Activated CD4-positive, alpha-beta memory T cell treated with anti-CD3 and anti-CD28 coated beads for 36 hours (primary cell): ENCODE measurements around the gene HELZ2. TPM values are rescaled to one million over a fixed set of nuclear protein-coding genes. Genes with fewer than 3 reads are reported as not detected.
"Not testable (repeated sequence)": the region's sequence is repeated elsewhere in the genome, so short reads cannot be mapped to it uniquely, and the experiment has no call there.

Source experiments
- CTCF ChIA-PET: fragments of 350-600 bp; sonication (Branson Sonifier 250); formaldehyde crosslinking; loops from one replicate; lab custom pipeline; 2021; ENCODE audit warnings: antibody characterized with exemption, inconsistent platforms; lab: Charles Lee
- POLR2A ChIA-PET: fragments of 350-600 bp; sonication (Branson Sonifier 250); formaldehyde crosslinking; loops from one replicate; lab custom pipeline; 2021; ENCODE audit warnings: antibody characterized with exemption; lab: Charles Lee
- DNase-seq: peaks from one replicate; pipeline ENCODE4 v3.0.0-alpha.2; 2020
- H3K27ac Mint-ChIP-seq: one replicate; pipeline ENCODE4 v1.8.0; 2021; ENCODE audit warnings: mixed read lengths
- H3K27me3 Mint-ChIP-seq: one replicate; pipeline ENCODE4 v1.8.0; 2021; ENCODE audit warnings: mixed read lengths
- H3K36me3 Mint-ChIP-seq: one replicate; pipeline ENCODE4 v1.8.0; 2021; ENCODE audit warnings: mixed read lengths
- H3K4me1 Mint-ChIP-seq: one replicate; pipeline ENCODE4 v1.8.0; 2021; ENCODE audit warnings: low read depth, mixed read lengths
- H3K4me3 Mint-ChIP-seq: one replicate; pipeline ENCODE4 v1.8.0; 2021; ENCODE audit warnings: mild to moderate bottlenecking, mixed read lengths
- H3K9me3 Mint-ChIP-seq: one replicate; pipeline ENCODE4 v1.8.0; 2021; ENCODE audit warnings: mixed read lengths
- intact Hi-C: fragments of 100-400 bp; cut with micrococcal nuclease; formaldehyde crosslinking; loops from one replicate; pipeline ENCODE4 v1.15.1; 2023
- total RNA-seq, 2 experiments: library from RNA; stranded (reverse); gene quantifications; one replicate each; pipeline ENCODE4 v1.2.3, GENCODE V29; 2021

Gene HELZ2, protein sequence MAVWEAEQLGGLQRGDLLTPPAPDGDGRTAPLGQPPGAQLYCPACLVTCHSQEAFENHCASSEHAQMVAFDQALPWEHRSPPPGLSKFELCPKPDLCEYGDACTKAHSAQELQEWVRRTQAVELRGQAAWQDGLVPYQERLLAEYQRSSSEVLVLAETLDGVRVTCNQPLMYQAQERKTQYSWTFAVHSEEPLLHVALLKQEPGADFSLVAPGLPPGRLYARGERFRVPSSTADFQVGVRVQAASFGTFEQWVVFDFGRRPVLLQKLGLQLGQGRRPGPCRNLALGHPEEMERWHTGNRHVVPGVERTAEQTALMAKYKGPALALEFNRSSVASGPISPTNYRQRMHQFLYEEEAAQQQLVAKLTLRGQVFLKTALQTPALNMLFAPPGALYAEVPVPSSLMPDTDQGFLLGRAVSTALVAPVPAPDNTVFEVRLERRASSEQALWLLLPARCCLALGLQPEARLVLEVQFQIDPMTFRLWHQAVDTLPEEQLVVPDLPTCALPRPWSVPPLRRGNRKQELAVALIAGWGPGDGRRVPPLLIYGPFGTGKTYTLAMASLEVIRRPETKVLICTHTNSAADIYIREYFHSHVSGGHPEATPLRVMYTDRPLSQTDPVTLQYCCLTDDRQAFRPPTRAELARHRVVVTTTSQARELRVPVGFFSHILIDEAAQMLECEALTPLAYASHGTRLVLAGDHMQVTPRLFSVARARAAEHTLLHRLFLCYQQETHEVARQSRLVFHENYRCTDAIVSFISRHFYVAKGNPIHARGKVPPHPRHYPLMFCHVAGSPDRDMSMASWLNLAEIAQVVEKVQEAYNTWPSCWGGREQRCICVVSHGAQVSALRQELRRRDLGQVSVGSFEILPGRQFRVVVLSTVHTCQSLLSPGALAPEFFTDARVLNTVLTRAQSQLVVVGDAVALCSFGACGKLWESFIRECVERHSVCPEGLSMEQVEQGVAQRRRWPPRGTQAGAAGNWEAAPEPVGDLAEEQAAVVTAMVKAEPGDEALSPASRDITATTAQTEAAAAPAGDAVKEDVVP (N-terminal part only)
- 10 to 100 TPM; 28.5 to 32.2 TPM for total RNA-seq

DNA sequence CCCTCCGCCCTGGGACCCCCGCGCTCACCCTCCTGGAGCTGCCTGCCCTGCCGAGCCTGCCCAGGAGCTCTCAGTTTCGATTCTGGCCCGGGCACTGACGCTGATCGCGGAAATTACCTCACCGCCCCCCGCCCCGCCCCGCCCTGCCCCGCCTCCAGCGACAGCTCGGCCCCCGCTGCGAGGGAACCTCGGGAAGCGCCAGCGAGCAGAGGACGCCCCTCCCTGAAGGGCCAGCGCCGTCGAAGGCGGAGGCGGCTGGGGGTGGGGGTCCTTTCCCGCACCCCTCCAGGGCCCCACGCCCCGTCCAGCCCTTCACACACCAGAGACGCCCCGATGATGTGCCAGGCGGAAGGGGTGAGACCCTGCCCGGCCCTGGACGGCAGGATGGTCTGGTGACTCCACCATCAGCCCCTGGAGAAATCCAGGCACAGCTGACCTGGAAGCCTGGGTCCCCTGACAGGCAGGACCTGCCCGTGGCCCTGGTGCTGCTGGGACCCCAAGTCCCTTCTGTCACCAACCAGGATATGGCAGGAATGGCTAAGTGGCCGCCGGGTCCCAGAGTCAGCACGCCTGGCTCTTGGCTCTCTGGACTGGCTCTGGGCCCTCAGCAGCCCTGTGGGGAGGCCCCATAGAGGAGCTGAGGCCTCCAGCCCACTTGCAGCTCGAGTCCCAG is at the start of gene HELZ2:
TSS of gene HELZ2 (minus strand) at position 84 of the 673 bp plus-strand sequence. CDS start 1,854 bp downstream, outside the sequence.
- ChIA-PET POLR2A (no interaction called here), CTCF (no interaction called here)
- peaks cover under 1% of the 10 kb centered on the region for H3K4me1 Mint-ChIP-seq
- H3K36me3 Mint-ChIP-seq = no peaks in the 10 kb centered on the region
- peak within 1 kb of the TSS; percentile 73 for H3K4me3 Mint-ChIP-seq
- intact Hi-C loops = no loop called here
- H3K27me3 Mint-ChIP-seq = peaks cover 3% of the 10 kb centered on the region
- DNase-seq = peak; percentile 79
- no peaks in the 10 kb centered on the region for H3K9me3 Mint-ChIP-seq
- H3K27ac Mint-ChIP-seq = no peak within 1 kb of the TSS

DNA sequence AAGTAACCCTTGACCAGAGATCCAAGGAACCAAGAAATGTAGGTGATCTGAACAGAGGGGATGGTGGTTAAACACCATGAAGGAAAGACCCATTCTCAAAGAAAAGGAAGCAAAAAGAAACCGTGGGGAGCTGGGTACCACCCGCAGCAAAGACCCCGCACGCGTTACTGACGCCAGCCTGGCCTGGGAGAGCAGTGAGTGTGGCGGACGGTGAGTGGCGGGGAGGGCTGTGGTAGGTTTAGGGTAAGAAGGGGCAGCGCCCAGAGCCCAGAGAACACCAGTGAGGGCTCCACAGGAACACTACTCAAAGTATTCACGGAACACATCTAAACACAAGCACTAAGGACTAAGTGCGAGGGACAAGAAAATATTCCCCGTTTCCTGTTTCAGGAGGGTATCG is 48.7 kb upstream of the HELZ2 start:
- no peak overlapping the region for H3K27ac Mint-ChIP-seq
- CTCF ChIA-PET = no interaction called here
- H3K36me3 Mint-ChIP-seq = peaks cover 11% of the 10 kb centered on the region
- H3K27me3 Mint-ChIP-seq = no peaks in the 10 kb centered on the region
- DNase-seq = no peak
- no peak overlapping the region for H3K4me3 Mint-ChIP-seq
- peaks cover 26% of the 10 kb centered on the region for H3K4me1 Mint-ChIP-seq
- no peaks in the 10 kb centered on the region for H3K9me3 Mint-ChIP-seq
- intact Hi-C loops = no loop called here
- POLR2A ChIA-PET = no interaction called here

DNA sequence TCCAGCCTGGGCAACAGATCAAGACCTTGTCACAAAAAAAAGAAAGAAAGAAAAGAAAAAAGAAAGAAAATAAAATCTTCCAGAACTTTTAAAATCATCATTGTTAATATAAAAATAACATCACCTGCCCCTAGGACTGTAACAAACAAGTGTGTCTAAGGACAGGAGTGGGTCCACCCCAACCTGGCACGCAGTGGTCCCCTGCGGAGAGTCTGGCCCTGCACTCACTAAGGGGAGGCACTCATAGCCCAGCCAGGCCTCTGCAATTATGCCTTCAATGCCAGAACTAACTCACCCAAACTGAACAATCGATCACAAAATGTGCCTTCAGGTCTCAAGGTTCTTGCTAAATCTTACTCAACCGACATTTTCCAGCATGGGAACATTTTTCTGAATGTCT is 48.1 kb upstream of the HELZ2 start:
- no peak for DNase-seq
- CTCF ChIA-PET = no interaction called here
- no peaks in the 10 kb centered on the region for H3K27me3 Mint-ChIP-seq
- peaks cover 26% of the 10 kb centered on the region for H3K4me1 Mint-ChIP-seq
- H3K4me3 Mint-ChIP-seq = no peak overlapping the region
- no peaks in the 10 kb centered on the region for H3K9me3 Mint-ChIP-seq
- H3K27ac Mint-ChIP-seq = no peak overlapping the region
- intact Hi-C loops = no loop called here
- POLR2A ChIA-PET = no interaction called here
- H3K36me3 Mint-ChIP-seq = peaks cover 14% of the 10 kb centered on the region

DNA sequence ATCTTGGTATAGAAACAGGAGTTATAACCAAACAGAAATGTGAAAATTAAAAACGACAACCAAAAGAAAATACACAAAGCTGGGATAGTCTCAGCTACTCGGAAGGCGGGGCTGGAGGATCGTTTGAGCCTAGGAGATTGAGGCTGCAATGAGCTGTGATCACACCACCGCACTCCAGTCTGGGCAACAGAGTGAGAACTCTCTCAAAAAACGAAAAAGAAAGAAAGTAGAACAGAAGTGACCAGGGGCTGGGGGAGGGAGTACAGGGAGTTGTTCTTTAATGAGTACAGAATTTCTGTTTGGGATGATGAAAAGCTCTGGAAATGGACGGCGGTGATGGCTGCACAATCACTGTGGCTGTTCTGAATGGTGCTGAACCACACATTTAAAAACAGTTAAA is 47.0 kb upstream of the HELZ2 start:
- Mint-ChIP-seq H3K4me3 (no peak overlapping the region), H3K27ac (no peak overlapping the region), H3K27me3 (no peaks in the 10 kb centered on the region), H3K4me1 (peaks cover 26% of the 10 kb centered on the region), H3K9me3 (no peaks in the 10 kb centered on the region), H3K36me3 (peaks cover 15% of the 10 kb centered on the region)
- ChIA-PET POLR2A (no interaction called here), CTCF (interaction anchor here (0.6 kb wide), 1 partner anchor 21 kb away, joined by 3 read pairs; no protein-coding TSS in a partner anchor)
- intact Hi-C loops = no loop called here
- no peak for DNase-seq

DNA sequence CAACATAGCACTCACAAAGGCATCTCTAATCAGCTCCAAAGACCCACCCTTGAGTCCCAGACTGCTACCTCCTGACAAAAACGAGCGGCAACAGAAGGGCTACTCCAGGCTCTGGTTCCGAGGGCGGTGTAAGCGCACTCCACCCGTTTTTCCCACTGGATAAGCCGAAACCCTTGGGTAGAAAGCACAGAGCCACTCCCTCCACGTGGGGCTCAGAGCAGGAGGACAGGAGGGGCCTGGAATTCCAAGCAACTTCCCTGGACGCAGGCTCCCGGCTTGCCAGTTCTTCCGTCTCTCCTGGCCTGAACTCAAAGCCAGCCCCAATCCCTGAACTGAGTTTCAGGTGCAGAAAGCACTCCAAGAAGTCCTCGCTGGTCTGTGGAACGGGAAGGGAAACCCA is 45.5 kb upstream of the HELZ2 start:
- POLR2A ChIA-PET = no interaction called here
- no peak for DNase-seq
- H3K27me3 Mint-ChIP-seq = no peaks in the 10 kb centered on the region
- intact Hi-C loops = no loop called here
- no peak overlapping the region for H3K27ac Mint-ChIP-seq
- CTCF ChIA-PET = no interaction called here
- H3K9me3 Mint-ChIP-seq = no peaks in the 10 kb centered on the region
- H3K36me3 Mint-ChIP-seq = peaks cover 22% of the 10 kb centered on the region
- H3K4me1 Mint-ChIP-seq = peaks cover 15% of the 10 kb centered on the region
- no peak overlapping the region for H3K4me3 Mint-ChIP-seq

DNA sequence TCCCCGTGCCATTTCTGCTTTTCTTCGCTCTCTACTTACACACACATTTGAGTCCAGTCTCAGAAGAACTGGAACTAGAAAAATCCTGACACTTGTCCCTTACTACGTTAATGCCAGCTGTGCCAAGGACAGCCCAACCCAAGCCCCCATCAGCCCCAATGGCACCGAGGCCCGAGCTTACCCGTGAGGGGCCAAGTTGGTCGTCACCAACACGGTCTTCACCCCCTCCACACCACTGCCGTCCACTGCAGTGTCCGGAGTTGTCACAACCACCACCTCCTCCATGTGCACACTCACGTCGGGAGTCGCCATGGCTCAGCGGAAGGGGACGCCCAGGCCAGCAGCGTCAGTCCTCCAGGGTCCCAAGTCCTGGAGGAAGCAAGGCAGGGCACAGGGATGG is 45.0 kb upstream of the HELZ2 start:
- Mint-ChIP-seq H3K9me3 (no peaks in the 10 kb centered on the region), H3K36me3 (peaks cover 23% of the 10 kb centered on the region), H3K4me1 (peaks cover 13% of the 10 kb centered on the region), H3K27me3 (no peaks in the 10 kb centered on the region), H3K4me3 (no peak overlapping the region), H3K27ac (no peak overlapping the region)
- DNase-seq = no peak
- ChIA-PET POLR2A (no interaction called here), CTCF (no interaction called here)
- intact Hi-C loops = no loop called here

DNA sequence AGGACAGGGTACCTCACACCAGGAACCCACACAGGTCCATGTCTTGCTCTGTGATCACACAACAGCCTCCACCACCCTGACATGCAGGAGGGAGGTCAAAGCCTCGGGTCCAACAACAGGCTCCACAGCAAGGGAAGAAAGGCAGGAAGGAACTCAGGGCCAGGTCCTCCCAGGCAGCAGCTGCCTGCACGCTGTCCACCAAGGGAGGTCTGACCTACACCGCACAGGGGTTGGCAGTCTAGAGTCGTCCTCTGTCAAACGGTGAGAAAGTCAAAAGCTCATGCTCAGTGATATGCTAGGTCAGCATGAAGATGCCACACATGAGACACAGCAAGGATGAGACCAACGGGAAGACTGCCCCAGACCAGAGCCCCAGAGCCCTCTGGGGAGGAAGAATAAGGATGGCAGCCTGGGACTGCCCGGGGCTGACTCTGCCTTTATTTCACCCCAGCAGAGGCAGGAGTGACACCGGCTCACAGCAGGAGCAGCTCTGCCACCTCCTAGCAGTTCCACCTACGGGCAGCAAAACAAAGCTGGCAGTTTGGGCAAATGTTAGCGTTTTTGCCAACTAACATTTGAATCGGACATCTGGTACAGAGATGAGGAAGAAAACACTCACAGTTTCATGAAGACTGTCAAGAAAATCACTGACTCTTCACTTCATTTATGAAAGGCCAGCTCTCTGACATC is 44.4 kb upstream of the HELZ2 start:
- POLR2A ChIA-PET = no interaction called here
- H3K4me3 Mint-ChIP-seq = no peak overlapping the region

DNA sequence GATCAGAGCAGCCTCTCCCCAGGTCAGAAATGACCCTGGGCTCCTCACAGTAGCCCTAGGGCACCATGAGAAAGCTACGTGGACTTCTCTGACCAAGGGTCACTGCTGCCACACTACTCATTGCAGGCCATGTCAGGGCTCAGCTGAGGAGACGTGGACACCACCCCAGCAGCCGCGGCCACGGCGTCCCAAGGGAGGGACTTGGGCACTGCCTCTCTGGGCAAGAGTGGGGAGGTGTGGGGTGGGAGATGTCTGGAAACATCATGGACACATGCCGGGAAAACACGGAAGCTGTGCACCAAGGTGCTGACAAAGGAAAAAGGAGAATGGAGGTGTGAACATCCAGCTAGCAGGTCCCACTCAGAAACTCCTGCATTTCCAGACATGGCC is 43.8 kb upstream of the HELZ2 start:
- CTCF ChIA-PET = interaction anchor here (1.0 kb wide), 1 partner anchor 24 kb away, joined by 3 read pairs; no protein-coding TSS in a partner anchor
- H3K27ac Mint-ChIP-seq = no peak overlapping the region
- POLR2A ChIA-PET = no interaction called here
- peaks cover 13% of the 10 kb centered on the region for H3K4me1 Mint-ChIP-seq
- H3K27me3 Mint-ChIP-seq = no peaks in the 10 kb centered on the region
- intact Hi-C loops = no loop called here
- DNase-seq = no peak
- peaks cover 27% of the 10 kb centered on the region for H3K36me3 Mint-ChIP-seq
- H3K4me3 Mint-ChIP-seq = no peak overlapping the region
- H3K9me3 Mint-ChIP-seq = no peaks in the 10 kb centered on the region

More for the DNA sequence above, 44.4 kb upstream of the HELZ2 start:
- Mint-ChIP-seq H3K36me3 (peaks cover 25% of the 10 kb centered on the region), H3K4me1 (peaks cover 13% of the 10 kb centered on the region), H3K27me3 (no peaks in the 10 kb centered on the region), H3K9me3 (no peaks in the 10 kb centered on the region), H3K27ac (no peak overlapping the region)
- CTCF ChIA-PET = no interaction called here
- DNase-seq = no peak
- intact Hi-C loops = no loop called here

DNA sequence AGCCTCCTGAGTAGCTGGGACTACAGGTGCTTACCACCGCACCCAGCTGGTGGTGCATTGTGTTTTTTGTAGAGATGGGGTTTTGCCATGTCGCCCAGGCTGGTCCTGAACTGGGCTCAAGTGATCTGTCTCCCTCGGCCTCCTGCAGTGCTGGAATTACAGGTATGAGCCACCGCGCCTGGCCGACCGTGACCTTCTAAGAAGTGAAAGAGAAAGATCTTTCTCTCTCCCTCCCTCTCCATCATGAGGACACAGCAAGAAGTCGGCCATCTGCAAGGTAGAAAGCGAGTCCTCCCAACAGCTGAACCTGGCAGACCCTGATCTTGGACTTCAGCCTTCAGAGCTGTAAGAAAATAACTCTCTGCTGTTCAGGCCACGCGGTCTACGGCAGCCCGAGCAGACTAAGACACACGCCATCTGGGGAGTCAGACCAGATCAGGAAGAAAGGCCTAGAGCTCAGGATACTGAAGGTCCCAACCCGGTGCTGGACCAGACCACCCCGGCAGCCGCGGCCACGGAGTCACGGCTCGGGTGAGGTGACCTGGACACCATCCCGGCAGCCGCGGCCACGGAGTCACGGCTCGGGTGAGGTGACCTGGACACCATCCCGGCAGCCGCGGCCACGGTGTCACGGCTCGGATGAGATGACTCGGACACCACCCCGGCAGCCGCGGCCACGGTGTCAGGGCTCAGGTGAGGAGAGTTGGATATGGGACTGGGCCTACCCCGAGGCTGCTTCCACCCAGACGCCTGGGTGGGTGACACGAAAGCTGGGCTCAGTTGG is 43.2 kb upstream of the HELZ2 start:
- CTCF ChIA-PET = interaction anchor here (1.0 kb wide), 1 partner anchor 24 kb away, joined by 3 read pairs; no protein-coding TSS in a partner anchor
- Mint-ChIP-seq H3K27ac (no peak overlapping the region), H3K27me3 (no peaks in the 10 kb centered on the region), H3K4me1 (peaks cover 11% of the 10 kb centered on the region), H3K36me3 (peaks cover 27% of the 10 kb centered on the region), H3K4me3 (no peak overlapping the region), H3K9me3 (no peaks in the 10 kb centered on the region)
- intact Hi-C loops = no loop called here
- DNase-seq = no peak
- POLR2A ChIA-PET = no interaction called here

DNA sequence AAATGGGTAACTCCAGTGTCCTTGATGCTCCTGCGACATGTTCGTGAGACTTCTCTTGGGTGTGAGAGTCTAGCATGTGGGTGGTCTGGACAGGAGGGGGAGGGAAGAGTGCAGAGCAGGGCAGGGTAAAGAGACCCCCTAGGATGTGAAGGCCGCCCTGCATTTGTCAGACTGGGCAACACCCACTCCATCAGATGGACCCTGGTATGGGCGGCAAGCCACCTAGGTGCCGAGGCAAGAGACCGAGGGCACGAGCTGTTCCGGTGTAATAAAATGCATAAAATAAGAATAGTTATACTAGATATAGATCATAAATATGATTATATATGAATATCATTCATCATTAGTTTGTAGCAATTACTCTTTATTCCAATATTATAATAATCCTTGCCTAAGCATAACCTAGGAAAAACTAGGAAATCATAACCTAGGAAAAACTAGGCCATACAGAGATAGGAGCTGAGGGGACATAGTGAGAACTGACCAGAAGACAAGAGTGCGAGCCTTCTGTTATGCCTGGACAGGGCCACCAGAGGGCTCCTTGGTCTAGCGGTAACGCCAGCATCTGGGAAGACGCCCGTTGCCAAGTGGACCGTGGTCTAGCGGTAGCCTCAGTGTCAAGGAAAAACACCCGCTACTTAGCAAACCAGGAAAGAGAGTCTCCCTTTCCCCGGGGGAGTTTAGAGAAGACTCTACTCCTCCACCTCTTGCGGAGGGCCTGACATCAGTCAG is 40.0 kb upstream of the HELZ2 start:
- H3K4me1 Mint-ChIP-seq, DNase-seq, POLR2A ChIA-PET, H3K27ac Mint-ChIP-seq, intact Hi-C loops, H3K9me3 Mint-ChIP-seq, CTCF ChIA-PET, H3K4me3 Mint-ChIP-seq, H3K27me3 Mint-ChIP-seq: not testable (repeated sequence)
- peaks cover 24% of the 10 kb centered on the region for H3K36me3 Mint-ChIP-seq
